NB4 (cell line): Measurements from ENCODE around the gene IL17REL.

Experiments used
- DNase-seq: peaks from one replicate; pipeline ENCODE4 v3.0.0; 2010; ENCODE audit warnings: low read depth
- H3K4me3 ChIP-seq: one replicate; pipeline ENCODE4 v1.5.1; 2011; ENCODE audit warnings: mild to moderate bottlenecking, low read depth, low read length, moderate library complexity
- CTCF ChIP-seq: IDR thresholded peaks from one replicate; pipeline ENCODE4 v1.5.1; 2012; ENCODE audit warnings: low read depth, low read length
- MAX ChIP-seq: IDR thresholded peaks from 2 replicates; pipeline ENCODE4 v1.6.1; 2011; ENCODE audit warnings: low read depth, low read length
- MYC ChIP-seq: IDR thresholded peaks from 2 replicates; pipeline ENCODE4 v1.6.1; 2011; ENCODE audit warnings: low read depth, low read length
- POLR2A ChIP-seq: IDR thresholded peaks from 2 replicates; pipeline ENCODE4 v1.6.1; 2011; ENCODE audit warnings: mild to moderate bottlenecking; ENCODE audit not compliant: insufficient read length; ENCODE audit errors: extremely low read depth

Gene IL17REL

GRCh38 chr22:49962751-49963646 is 49.6 kb downstream of the IL17REL start:
- DNase-seq = no peak

GRCh38 chr22:49962012-49962750 is 50.4 kb downstream of the IL17REL start:
- peak; percentile 84 for DNase-seq
- peak overlapping the region; percentile 82 for H3K4me3 ChIP-seq
- TF ChIP-seq MAX (no peak), CTCF (no peak), MYC (no peak), POLR2A (no peak)

More at GRCh38 chr22:49962751-49963646, 49.6 kb downstream of the IL17REL start:
- peak overlapping the region; percentile 52 for H3K4me3 ChIP-seq
- TF ChIP-seq CTCF (no peak), MYC (no peak), POLR2A (no peak), MAX (no peak)

DNA sequence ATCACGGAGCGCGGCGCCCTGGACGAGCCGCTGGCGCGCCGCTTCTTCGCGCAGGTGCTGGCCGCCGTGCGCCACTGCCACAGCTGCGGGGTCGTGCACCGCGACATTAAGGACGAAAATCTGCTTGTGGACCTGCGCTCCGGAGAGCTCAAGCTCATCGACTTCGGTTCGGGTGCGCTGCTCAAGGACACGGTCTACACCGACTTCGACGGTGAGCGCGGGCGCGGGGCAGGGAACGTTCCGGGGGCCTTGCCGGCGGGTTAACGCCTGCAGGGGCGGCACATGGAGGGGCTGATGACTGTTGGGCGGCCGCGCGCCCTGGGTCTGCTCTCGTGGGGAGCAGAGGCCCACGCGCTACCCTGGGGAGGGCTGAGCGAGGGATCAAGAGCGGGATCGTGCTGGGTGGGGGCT is 51.0 kb downstream of the IL17REL start:
- peak overlapping the region; percentile 82 for H3K4me3 ChIP-seq
- no peak for DNase-seq
- TF ChIP-seq CTCF (no peak), POLR2A (no peak), MYC (no peak; the same call in 1 of the 2 replicates), MAX (no peak)

DNA sequence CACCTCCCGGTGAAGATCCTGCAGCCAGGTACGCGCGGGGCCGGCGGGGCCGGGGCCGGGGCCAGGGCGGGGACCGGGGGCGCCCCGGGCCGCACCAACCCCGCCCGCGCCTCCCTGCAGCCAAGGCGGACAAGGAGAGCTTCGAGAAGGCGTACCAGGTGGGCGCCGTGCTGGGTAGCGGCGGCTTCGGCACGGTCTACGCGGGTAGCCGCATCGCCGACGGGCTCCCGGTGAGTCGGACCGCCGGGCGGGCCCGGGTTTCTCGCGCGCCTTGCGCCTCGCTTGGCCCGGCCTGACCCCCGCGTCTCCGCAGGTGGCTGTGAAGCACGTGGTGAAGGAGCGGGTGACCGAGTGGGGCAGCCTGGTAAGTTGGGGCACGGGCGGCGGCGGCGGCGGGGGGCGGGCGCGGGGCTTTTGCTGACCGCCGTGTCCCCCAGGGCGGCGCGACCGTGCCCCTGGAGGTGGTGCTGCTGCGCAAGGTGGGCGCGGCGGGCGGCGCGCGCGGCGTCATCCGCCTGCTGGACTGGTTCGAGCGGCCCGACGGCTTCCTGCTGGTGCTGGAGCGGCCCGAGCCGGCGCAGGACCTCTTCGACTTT is 51.5 kb downstream of the IL17REL start:
- TF ChIP-seq POLR2A = no peak
- no peak for TF ChIP-seq CTCF
- TF ChIP-seq MAX = no peak
- TF ChIP-seq MYC = no peak
- peak; percentile 57 for DNase-seq
- peak overlapping the region; percentile 82 for H3K4me3 ChIP-seq

DNA sequence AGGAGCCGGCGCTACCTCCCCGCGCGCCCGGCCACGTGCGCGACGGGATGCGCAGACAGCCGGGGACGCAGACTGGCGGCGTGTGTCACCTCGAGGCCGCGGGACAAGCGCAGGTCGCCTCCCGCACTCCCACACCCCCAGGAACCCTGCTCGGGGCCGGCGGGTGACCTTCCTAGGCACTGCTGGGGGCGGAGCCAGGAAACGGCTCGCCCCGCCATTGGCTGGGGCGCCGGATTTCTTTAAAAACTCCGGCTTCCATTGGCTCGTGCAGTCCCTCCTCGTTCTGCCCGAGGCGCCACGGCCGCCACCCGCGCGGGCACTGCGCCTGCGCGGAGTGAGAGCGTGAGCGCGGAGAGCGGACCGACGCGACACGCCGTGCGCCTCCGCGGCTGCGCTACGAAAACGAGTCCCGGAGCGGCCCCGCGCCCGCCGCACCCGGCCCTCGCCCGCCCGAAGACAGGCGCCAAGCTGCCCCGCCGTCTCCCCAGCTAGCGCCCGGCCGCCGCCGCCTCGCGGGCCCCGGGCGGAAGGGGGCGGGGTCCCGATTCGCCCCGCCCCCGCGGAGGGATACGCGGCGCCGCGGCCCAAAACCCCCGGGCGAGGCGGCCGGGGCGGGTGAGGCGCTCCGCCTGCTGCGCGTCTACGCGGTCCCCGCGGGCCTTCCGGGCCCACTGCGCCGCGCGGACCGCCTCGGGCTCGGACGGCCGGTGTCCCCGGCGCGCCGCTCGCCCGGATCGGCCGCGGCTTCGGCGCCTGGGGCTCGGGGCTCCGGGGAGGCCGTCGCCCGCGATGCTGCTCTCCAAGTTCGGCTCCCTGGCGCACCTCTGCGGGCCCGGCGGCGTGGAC is 52.2 kb downstream of the IL17REL start, which contains the start of gene PIM3:
Gene PIM3, plus strand, starts transcription at position 614 of the 846 bp plus-strand sequence. Its CDS starts 176 bp downstream, at position 790.
- TF ChIP-seq MAX (peak; percentile 93), MYC (peak; percentile 97), POLR2A (peak; percentile 77), CTCF (no peak)
- DNase-seq = peak; percentile 97
- peak within 1 kb of the TSS; percentile 82 for H3K4me3 ChIP-seq
